Activated CD4-positive, alpha-beta T cell treated with anti-CD3 and anti-CD28 coated beads, Interleukin-2, amount 50 U/mL, for 48 hours (primary cell): Measurements from ENCODE around the gene AAGAB.
"Not testable (repeated sequence)": the region's sequence is repeated elsewhere in the genome, so short reads cannot be mapped to it uniquely, and the experiment has no call there.

Experiments used
- DNase-seq, 2 experiments: peaks; one replicate each; pipeline ENCODE4 v3.0.0-alpha.2; 2020

AAGAB gene, protein sequence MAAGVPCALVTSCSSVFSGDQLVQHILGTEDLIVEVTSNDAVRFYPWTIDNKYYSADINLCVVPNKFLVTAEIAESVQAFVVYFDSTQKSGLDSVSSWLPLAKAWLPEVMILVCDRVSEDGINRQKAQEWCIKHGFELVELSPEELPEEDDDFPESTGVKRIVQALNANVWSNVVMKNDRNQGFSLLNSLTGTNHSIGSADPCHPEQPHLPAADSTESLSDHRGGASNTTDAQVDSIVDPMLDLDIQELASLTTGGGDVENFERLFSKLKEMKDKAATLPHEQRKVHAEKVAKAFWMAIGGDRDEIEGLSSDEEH

DNA sequence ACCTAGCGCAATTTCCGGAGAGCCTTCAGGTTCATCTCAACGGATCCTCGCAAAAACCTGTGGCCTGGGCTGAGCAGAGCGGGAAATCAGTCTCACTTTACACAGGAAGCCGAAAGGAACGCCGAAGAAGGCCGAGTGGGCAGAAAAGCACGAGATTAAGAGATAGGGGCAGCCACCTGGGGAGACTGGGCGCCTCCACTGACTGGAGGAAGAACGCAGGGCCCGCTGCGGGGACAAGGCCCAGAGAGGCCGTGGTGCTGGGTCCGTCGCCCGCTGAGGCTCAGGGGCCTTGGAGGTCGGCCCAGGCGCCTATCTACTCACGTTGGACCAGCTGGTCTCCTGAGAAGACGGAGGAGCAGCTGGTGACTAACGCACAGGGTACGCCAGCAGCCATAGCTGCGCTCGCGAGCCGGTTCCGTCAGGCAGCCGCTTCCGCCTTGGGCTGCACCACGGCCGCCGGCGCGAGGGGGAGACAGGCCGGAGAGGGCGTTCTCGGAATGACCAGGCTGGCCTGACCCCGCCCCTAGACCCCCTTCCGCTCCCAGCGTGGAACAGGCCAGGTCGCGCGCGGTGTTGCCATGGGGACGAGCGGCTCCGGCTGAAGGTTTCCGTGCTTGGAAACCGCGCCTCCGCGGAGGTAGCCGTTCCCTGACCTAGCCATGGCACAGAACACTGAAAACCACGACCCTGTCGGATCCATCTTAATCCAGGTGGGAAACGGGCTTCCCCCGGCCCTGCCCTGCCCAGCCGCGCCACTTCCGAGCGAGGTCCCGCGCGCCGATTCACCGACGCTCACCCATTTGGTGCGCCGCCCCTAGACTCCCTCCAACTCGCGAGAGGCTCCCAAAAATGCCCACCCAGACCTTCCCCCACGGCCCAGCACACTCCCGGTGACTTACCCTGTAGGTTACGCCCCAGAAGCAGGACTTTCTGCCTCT is at the start of gene AAGAB, which contains the start of gene IQCH:
Gene AAGAB, minus strand, starts transcription at position 424 of the 938 bp plus-strand sequence. Its CDS starts 30 bp downstream, at position 394.
Gene IQCH, plus strand, starts transcription at position 549 of the 938 bp plus-strand sequence. Its CDS starts 111 bp downstream, at position 660.
- peak; percentile 99 for DNase-seq

DNA sequence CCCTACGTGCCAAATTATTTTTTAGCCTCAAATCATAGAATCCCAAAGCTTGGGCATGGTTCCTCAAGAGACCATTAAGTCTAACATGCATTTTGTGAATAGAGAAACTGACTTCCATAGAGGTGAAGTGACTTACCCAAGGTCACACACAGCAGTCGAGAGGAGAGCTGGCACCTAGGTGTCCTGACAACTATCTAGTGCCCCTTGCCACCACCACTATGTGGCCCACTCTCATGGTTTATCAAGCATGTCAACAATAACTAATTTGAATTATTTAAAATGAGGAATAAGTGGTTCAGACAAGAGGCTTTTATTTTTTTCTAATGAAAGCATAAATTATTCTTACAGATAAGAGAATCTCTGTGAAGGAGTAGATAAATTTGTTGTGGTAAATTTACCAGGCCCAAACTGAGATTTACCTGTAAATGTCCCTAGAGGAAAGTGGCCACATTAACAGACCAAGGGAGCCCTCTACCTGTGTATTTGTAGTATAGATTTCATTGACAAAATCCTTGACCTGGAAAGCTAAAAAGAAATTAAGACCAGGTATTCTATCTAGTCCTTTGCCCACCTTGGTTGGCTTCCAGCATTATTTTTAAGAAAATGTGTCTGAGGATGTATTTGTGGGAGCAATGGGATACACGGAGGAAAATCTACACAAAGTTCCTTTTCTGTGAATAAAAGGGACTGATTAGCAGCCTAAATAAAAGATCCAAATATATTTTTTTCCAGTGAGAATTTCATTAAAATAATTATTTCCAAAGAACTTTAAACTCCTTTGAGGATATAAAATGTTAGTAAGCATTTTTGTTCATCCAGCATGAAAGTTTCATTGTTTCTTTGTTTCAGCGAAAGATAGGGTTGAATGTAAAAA is 49.3 kb upstream of the AAGAB start:
- DNase-seq: no peak

GRCh38 chr15:67300266-67301025 is 46.0 kb upstream of the AAGAB start:
- no peak for DNase-seq

DNA sequence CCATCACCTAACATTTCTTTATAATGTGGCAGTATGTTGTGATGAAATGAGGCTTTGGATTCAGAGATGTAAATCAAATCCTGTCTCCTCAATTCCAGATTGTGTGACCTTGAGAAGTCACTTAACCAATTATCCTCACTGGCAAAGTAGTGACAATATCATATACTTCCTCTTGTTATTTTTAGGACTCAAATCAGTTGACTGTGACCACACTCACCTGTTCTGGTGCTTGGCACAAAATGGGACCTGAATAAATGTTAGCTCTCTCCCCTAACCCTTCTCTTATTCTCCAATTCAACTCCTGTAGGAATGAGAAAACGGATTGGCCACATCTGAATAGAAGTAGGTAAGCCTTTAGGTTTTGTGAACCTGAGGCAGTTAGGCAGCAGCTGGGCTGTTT is 42.2 kb upstream of the AAGAB start:
- no peak for DNase-seq

DNA sequence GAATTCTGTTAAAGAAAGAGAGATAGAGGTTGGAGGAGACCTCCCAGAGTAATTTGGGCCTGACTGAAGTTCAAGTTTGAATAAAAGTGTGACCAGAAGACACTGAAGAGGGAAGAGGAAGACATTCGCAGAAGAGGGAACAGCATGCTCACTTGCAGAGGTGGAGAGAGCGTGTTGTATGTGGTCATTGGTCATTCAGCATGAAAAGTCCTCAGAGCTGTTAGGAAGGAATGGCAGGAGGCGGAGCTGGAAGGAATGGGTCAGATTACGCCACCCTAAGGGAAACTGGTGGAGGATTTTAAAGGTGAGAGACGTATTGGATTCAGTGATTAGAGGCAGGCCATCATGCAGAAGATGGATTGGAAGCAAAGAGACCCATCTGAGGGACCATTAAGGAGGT is 41.7 kb upstream of the AAGAB start:
- DNase-seq: no peak

DNA sequence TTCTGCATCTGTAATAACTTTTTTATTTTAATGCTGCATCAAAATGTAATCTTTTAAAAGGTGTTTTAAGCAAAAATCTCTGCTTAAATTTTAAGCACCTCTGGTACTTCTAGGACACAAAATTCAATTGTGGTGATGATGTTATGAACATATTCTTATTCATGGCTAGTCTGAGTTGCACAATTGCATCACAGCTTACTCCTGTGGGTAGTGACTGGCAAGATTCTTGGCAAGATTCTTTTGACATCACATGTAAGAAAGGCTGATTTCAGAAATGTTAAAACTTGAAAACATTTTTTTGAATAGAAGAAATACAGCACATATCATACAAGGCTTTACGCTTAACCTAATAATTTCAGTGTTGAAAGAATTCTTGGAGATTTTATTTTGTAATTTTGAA is 35.9 kb upstream of the AAGAB start:
- no peak for DNase-seq

DNA sequence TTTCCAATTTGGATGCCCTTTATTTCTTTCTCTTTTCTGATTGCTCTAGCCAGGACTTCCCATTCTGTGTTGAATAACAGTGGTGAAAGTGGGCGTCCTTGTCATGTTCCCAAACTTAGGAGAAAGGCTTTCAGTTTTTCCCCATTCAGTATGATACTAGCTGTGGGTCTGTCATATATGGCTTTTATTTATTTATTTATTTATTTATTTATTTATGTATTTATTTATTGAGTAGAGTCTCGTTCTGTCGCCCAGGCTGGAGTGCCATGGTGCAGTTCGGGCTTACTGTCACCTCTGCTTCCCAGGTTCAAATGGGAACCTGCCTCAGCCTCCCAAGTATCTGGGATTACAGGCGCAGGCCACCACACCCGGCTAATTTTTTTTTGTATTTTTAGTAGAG is 31.9 kb upstream of the AAGAB start:
- not testable (repeated sequence) for DNase-seq

GRCh38 chr15:67285625-67286024 is 31.2 kb upstream of the AAGAB start:
- not testable (repeated sequence) for DNase-seq

DNA sequence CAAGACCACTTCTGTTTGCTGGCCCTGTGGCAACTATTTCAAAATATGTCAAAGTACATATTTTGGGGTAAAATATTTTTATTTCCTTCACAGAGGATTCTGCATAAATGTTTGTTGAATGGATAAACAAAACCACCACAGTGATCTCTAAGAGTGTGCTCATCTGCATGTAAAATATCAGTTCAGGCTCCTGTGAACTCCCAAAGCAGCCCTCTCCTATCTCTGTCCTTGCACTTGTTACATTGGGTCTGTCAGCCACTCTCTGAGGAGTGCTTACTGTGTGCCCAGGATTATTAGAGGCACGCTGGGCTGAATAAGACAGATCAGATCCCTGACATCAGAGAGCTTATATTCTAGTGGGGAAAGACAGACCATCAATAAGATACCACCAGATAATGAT is 27.3 kb upstream of the AAGAB start:
- DNase-seq: no peak

DNA sequence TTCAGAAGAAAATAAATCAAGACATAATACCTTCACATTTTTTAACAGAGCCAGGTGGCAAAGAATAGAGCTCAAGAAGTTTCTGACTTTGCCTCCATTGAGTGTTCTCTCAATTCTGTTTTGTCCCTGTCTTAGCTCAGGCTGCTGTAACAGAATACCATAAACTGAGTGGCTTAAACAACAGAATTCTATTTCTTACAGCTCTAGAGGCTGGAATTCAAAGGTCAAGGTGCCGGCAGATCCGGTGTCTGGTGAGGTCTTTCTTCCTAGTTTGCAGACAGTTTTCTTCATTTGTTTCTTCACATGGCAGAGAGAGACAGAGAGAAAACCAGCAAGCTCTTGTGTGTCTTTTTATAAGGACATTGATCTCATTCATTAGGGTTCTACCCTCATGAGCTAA is 25.8 kb upstream of the AAGAB start:
- DNase-seq: no peak

- no peak for DNase-seq
These were observed 22.2 kb upstream of the AAGAB start for GRCh38 chr15:67276666-67277065.

DNA sequence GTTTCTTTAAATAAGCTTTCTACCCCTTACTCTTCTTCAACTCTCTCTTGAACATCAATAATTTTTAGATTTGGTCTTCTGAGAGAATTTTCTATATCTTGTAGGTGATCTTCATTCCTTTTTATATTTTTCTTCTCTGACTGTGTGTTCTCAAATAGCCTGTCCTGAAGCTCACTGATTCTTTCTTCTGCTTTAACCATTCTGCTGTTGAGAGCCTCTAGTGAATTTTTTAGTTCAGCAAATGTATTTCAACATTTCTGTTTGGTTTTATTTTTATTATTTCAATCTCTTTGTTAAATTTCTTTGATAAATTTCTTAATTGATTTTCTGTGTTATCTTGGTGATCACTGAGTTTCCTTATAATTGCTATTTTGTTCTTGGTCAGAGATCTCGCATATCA is 19.8 kb upstream of the AAGAB start:
- DNase-seq: no peak

DNA sequence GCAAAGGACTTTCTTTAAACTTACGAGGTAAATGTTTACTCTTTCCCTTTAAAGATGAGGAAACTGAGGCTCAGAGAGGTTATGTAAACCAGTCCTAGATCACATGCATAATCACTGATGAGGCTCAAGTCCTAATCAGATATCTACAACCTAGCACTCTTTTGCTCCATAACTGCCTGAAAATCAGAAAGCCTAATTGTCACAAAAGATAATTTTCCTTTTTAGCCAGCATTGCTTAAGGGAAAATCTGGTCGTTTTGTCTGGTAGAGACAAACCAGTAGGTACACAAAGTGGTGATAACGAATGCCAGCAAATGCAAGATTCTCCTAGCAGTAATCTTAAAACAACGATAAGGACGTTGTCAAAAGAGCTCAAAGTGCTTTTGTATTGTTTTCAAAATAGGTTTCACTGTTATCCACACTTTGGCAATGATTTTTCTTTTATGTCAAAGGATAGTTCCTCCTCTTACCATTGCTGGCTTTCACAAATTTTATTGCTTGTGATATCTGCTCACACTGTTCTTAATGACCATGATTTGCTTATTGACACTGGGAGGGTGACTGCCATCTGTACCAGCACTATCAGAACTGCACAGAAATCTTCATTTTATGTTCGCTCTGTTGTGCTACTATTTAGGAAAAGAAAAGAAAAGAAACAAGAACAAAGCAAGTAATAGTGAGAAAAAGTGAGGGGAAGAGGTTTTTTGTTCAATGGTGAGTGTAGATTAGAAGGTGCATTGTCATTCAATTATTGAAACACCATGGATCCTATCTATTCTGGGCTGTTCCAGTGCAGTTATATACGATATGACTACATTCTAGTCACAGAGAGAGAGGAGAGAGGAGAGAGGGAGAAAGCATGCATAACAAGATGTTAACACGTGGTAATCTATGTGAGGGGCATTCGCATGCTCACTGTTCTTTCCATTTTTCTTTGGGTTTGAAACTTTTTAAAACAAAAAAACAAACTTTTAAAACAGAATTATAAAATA is 13.8 kb upstream of the AAGAB start:
- no peak for DNase-seq

DNA sequence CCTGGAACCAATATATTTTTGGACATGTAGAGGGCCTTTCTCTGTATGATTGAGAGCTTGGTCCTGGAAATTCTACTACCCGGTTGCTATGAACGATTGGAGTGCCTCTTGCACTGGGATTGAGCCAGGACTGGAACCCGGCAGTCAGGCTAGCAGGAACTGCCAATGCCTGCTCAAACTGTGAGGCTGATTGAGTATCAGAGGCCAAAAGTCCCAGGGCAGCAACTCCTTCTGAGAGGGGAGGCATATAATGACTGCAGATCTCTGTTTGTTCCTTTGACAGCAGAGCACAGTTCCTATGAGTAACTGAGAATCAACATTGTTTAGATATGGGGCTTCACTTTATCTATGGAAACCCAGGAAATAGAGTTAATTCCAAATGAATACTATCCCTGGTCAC is 13.0 kb upstream of the AAGAB start:
- DNase-seq: no peak

DNA sequence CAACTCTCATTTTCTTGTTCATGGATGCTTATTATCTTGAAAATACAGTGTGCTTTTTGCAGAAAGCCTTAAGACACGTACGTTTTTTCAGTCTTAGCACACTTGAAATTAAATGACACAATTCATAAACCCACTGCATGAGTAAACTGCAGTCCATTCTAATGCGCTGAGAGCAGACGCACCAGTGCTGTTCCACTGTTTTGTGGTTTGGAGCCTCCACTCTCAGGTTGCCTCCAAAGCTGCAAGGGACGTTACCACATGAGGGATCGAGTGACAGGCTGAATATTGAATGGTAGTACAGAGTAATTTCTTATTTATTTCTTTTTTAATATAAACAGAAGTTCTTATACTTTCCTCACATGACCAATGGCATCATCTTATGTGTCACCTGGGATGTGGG is 12.4 kb upstream of the AAGAB start:
- no peak for DNase-seq

DNA sequence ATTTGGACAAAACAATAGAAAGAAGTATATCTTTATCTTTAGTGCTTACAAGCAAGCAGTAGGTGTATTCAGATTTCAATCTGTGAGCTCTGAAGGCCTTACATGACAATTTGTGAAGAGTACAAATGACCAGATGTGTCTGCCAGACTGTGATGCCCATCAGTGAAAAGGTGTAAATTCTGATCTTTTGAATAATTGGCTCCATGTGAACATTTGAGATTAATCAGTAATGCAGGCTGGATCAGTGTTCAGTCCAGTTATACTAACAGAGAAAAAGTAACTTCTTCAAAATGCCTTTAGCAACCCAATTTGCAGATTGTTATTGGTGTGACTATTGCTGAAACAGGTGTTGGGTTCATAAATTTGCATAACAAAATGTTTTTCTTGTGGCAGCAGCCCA is 5.3 kb upstream of the AAGAB start:
- no peak for DNase-seq

DNA sequence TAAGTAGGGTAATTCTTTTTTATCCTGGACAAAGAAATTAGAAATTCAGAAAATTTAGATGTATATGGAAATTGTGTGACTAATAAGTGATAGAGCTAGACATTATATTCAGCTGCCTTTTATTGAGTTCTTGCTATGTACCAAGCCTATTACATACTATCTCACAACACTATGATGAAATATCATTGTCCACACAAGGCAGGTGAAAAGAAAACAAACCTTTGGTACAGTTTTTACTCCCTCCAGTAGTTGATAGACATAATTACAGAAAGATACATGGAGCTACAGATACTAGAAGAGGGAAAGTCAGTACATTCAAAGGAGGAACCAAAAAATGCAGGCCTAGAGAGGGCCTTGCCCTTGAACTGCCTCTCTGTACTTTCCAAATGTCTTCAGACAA is 4.9 kb upstream of the AAGAB start:
- DNase-seq: no peak

DNA sequence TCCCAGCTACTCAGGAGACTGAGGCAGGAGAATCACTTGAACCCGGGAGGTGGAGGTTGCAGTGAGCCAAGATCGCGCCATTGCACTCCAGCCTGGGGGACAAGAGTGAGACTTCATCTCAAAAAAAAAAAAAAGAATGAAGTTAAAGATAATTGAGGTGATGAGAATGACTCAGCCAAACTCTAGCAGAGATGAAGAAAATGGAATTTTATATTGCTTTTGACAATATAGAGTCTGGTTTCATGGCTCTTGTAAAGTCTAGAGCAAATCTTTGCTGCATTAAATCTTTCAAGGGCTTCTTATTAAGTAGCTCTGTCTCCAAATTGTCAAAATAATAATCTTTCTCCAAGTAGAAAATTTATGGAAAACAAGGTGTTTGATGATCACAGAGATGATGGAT is 4.0 kb upstream of the AAGAB start:
- DNase-seq: not testable (repeated sequence)

GRCh38 chr15:67256051-67256450 is 1.6 kb upstream of the AAGAB start:
- no peak for DNase-seq

GRCh38 chr15:67253549-67254237 is 768 bp downstream of the AAGAB start:
- DNase-seq: peak in 1 of 2 experiments; percentile 16
